ENCODE results near the gene MGRN1.

DNA sequence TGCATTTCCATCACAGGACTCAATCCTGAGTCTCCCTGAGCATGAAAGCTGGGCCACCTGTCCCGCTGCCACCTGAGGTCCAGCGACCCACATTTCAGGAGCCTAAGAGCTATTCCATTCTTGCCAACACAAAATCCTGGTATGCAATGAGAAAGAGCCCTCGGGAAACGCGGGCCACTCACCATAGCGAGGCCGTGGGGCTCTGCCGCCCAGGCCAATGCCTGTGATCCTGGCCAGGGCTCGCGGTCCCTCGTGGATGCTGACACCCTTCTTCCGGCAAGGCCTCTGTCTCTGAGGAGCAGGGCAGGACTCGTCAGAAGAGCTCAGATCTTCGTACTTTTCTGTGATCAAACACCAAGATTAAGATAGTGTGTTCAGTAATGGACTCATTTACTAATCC, 80.3 kb downstream of the MGRN1 start:
- TF ChIP-seq, protein P1, sequence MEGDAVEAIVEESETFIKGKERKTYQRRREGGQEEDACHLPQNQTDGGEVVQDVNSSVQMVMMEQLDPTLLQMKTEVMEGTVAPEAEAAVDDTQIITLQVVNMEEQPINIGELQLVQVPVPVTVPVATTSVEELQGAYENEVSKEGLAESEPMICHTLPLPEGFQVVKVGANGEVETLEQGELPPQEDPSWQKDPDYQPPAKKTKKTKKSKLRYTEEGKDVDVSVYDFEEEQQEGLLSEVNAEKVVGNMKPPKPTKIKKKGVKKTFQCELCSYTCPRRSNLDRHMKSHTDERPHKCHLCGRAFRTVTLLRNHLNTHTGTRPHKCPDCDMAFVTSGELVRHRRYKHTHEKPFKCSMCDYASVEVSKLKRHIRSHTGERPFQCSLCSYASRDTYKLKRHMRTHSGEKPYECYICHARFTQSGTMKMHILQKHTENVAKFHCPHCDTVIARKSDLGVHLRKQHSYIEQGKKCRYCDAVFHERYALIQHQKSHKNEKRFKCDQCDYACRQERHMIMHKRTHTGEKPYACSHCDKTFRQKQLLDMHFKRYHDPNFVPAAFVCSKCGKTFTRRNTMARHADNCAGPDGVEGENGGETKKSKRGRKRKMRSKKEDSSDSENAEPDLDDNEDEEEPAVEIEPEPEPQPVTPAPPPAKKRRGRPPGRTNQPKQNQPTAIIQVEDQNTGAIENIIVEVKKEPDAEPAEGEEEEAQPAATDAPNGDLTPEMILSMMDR (IDR thresholded peaks at IDR 0.05): no peak
- TF ChIP-seq POLR2A (IDR thresholded peaks at IDR 0.05): no peak
